Epithelial cell of prostate (primary cell): ENCODE results near the gene MFN2.
A peak's percentile ranks its signal among the peaks of the same experiment; 100 is the strongest.
"Not testable (repeated sequence)": the region's sequence is repeated elsewhere in the genome, so short reads cannot be mapped to it uniquely, and the experiment has no call there.

Experiments
- DNase-seq: peaks from one replicate; pipeline ENCODE4 v3.0.0-alpha.2; 2011; ENCODE audit warnings: low read depth, low spot score
- H3K27ac ChIP-seq: fragments of 450-650 bp; 2 replicates; pipeline ENCODE4 v1.5.1; 2017; ENCODE audit warnings: mild to moderate bottlenecking

The MFN2 gene

GRCh38 chr1:12015001-12015491 is 34.8 kb downstream of the MFN2 start:
- H3K27ac ChIP-seq: peak overlapping the region; percentile 77
- peak; percentile 36 for DNase-seq

GRCh38 chr1:12015499-12015898 is 35.3 kb downstream of the MFN2 start:
- H3K27ac ChIP-seq: peak overlapping the region; percentile 77
- no peak for DNase-seq

GRCh38 chr1:12016182-12016581 is 35.9 kb downstream of the MFN2 start:
- H3K27ac ChIP-seq: no peak overlapping the region
- DNase-seq: no peak

GRCh38 chr1:12019858-12020509 is 39.7 kb downstream of the MFN2 start:
- no peak for DNase-seq

GRCh38 chr1:12021616-12022015 is 41.4 kb downstream of the MFN2 start:
- no peak overlapping the region for H3K27ac ChIP-seq
- no peak for DNase-seq

More at GRCh38 chr1:12019858-12020509, 39.7 kb downstream of the MFN2 start:
- peak overlapping the region; percentile 32 for H3K27ac ChIP-seq

- DNase-seq: no peak
- H3K27ac ChIP-seq: no peak overlapping the region
Observed at GRCh38 chr1:12022036-12022435, 41.8 kb downstream of the MFN2 start.

- no peak overlapping the region for H3K27ac ChIP-seq
- no peak for DNase-seq
Observed at GRCh38 chr1:12026586-12026985, 46.3 kb downstream of the MFN2 start.

GRCh38 chr1:12028248-12028647 is 48.0 kb downstream of the MFN2 start:
- DNase-seq: no peak
- no peak overlapping the region for H3K27ac ChIP-seq

- no peak for DNase-seq
- no peak overlapping the region for H3K27ac ChIP-seq
Observed at GRCh38 chr1:12028957-12029511, 48.8 kb downstream of the MFN2 start.

- H3K27ac ChIP-seq: no peak overlapping the region
- no peak for DNase-seq
Observed at GRCh38 chr1:12029720-12030339, 49.6 kb downstream of the MFN2 start.

- DNase-seq: no peak
- no peak overlapping the region for H3K27ac ChIP-seq
Observed at GRCh38 chr1:12031039-12031980, 51.1 kb downstream of the MFN2 start.

GRCh38 chr1:12032161-12032621 is 51.9 kb downstream of the MFN2 start:
- DNase-seq: no peak
- H3K27ac ChIP-seq: no peak overlapping the region

GRCh38 chr1:12033441-12033840 is 53.2 kb downstream of the MFN2 start:
- H3K27ac ChIP-seq: not testable (repeated sequence)

GRCh38 chr1:12034381-12034801 is 54.1 kb downstream of the MFN2 start:
- no peak overlapping the region for H3K27ac ChIP-seq
- no peak for DNase-seq

More at GRCh38 chr1:12033441-12033840, 53.2 kb downstream of the MFN2 start:
- not testable (repeated sequence) for DNase-seq

- H3K27ac ChIP-seq: no peak overlapping the region
- no peak for DNase-seq
Observed at GRCh38 chr1:12035312-12035711, 55.1 kb downstream of the MFN2 start.

- H3K27ac ChIP-seq: no peak overlapping the region
- DNase-seq: no peak
Observed at GRCh38 chr1:12037486-12038355, 57.5 kb downstream of the MFN2 start.

GRCh38 chr1:12038356-12039163 is 58.3 kb downstream of the MFN2 start:
- H3K27ac ChIP-seq: no peak overlapping the region

GRCh38 chr1:12039164-12039525 is 58.9 kb downstream of the MFN2 start:
- DNase-seq: no peak

More at GRCh38 chr1:12038356-12039163, 58.3 kb downstream of the MFN2 start:
- no peak for DNase-seq

More at GRCh38 chr1:12039164-12039525, 58.9 kb downstream of the MFN2 start:
- no peak overlapping the region for H3K27ac ChIP-seq
